ENCODE results near the gene PANK1.

The PANK1 gene

GRCh38 chr10:89644967-89645741 is at the start of gene PANK1:
TSS of gene PANK1 (minus strand) at chr10:89645242. CDS start at chr10:89644891, 351 bp downstream.
- peak; percentile 87 to 88 for DNase-seq

DNA sequence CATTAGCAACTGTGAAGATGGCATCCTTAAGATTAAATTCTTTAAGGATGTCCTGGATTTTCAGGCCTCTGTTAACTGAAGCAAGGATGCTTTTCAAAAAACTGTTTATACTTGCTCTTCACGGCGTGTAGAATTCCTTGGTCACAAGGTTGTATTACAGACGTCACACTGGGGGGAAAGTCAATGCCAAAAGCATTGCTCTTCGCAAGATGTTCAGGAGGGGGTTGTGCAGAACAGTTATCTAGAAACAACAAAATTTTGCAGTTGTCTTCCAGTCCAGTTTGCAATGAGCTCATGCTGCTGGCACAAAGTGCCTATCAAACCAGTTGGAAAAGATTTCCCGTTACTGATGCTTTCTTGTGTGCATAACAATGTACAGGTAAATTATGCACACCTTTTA is 48.1 kb upstream of the PANK1 start:
- DNase-seq: no peak

DNA sequence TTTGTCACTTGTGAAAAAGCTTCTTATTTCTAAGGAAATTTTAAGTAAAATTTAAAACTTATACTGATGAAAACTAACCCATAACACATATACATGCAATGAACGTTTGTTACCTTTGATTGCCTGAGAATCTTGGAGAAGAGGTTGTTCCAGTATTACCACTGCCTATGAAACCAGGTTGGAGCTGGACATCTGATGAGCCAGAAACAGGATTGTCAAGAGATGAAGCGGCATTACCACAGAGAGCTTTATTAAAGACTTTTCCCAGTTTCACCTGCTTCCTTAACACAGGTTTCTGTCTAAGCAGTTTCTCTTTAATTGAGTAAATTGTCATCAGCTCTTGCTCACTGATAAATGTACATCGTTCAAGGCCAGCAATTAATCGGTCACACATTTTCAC is 47.4 kb upstream of the PANK1 start:
- no peak for DNase-seq

- no peak for DNase-seq
Measured at GRCh38 chr10:89690027-89690426, 45.0 kb upstream of the PANK1 start.

DNA sequence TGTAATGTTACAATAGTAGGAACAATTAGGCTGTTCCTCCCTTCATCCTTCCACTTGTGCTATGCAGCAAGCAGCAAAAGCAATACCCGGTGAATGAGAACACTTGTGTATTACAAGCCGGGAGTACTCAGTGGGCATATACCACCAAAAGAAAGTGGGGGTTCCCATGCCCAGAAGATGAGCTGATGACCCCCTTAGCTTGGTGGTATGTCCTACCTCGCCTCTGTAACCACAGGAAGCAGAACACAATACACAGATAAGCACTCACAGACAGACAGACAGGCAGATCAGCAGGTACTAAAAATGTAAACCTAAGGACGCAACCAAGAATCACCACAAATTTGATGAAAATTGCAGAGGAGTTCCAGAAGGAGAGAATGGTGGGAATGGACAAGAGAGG is 40.9 kb upstream of the PANK1 start:
- no peak for DNase-seq

DNA sequence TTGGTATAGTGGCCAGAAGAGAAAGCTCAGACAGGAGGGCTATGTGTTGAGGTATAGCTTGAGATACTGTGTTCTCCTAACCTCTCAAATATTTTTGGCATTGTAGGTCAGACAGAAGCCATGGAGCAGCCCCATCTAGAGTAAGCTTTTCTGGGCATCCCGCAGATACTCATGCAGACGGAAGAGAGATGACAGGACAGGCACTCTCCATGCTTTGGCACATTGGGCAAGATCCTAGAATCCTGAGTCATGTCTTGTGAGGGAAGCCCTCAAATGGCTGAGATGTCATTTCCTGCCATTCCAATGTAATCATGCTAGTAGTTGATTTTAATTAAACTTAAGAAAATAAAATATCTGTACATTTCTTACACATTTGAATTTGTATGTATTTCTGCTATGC is 39.6 kb upstream of the PANK1 start:
- DNase-seq: no peak

DNA sequence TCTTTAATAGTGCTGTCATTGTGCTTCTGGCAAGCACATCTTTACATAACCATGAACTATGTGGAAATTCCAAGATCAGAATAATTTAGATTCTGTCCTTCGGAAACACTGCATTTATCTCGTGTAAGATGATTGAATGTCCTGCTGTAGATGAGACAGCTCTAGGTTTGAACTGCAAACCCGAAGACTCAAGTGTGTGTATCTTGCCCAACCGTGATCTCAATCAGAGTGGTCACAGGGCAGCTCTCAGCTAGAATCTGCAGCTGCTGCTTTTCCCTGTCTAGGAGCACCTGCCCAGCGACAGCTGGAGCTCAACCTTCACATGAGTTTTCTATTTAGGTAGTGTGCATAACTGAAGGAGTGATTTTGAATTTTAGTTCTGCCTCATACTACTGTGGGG is 38.8 kb upstream of the PANK1 start:
- no peak for DNase-seq

- no peak for DNase-seq
Measured at GRCh38 chr10:89679986-89680385, 34.9 kb upstream of the PANK1 start.

DNA sequence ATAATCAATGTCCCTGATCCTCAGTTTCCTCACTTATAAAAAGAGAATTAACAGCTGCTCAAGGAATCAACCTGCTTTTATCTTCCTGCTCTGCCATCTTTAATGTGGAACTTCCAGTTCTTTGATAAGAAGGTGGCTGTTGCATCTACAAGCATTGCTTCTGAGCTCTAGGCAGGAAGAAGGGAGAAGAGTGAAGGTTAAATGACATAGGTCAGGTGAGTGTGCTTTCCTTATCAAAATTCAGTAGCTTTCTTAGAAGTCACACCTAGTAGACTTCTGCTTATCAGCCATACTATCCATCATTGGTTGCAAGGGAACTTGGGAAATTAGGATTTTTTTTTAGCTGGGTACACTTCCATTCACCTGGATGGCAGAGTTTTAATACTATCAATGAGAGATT is 32.3 kb upstream of the PANK1 start:
- DNase-seq: no peak

- no peak for DNase-seq
Measured at GRCh38 chr10:89670926-89671325, 25.9 kb upstream of the PANK1 start.

DNA sequence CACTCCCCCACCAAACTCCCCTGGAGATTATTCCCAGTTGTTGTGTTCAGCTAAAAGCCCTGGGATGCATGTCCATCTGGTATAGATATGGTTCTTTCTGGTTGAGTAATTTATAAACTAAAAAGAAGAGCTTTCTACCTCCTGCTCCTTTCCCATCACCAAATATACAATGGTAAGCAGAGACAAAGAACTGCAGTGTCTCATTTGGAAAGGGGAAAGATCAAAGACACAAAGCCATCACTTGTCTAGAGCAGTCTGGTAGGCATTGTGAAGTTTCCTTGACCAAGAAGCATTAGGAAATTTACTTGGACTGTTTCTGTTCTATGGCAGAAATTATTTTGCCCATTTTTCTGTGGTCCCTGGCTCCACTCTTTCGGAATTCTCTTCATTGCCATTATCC is 24.9 kb upstream of the PANK1 start:
- no peak for DNase-seq

DNA sequence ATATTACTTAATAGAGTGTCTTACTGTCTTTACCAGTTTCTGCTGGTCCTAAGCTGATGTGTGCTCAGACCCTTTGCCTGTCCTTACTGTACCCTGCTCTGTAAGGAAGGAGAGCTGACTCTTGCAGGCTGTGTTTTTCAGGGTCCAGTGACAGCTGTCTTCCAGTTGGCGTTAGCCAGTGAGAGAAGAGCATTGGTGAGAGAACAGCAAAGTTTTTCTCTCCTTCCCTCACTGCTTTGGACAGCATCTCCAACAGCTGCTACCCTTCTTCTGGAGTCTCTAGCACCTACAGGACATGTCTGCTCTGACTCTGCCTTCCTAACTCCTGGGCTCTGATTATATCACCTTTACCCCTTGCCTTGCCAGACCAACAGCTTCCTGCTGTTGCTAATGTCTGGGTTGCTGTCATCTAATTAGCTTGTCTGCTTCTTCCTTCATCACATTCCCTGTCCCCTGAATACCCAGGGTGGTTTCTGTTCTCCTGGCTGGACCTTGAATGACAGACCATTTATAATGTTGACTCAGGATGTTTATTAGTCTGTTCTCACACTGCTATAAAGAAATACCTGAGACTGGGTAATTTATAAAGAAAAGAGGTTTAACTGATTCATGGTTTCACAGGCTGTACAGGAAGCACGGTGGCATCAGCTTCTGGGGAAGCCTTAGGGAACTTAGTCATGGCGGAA is 23.5 kb upstream of the PANK1 start:
- DNase-seq: no peak

DNA sequence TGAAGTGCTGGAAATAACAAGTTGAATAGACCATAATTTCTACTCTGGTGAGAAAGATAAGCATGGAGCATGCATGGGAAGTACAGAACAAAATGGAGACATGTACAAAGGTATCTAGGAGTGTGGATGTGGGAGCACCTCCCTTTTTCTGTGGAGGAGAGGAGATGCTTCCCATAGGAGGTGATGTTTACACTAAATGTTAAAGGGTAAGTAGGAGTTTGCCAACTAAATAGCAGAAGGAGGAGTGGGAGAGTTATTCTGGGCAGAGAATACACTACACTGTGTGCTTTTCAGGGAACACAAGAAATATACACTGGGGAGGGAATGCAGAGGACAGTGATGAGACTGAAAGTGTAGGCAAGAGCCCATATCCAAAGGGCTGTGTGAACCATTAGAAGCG is 21.1 kb upstream of the PANK1 start:
- DNase-seq: no peak

DNA sequence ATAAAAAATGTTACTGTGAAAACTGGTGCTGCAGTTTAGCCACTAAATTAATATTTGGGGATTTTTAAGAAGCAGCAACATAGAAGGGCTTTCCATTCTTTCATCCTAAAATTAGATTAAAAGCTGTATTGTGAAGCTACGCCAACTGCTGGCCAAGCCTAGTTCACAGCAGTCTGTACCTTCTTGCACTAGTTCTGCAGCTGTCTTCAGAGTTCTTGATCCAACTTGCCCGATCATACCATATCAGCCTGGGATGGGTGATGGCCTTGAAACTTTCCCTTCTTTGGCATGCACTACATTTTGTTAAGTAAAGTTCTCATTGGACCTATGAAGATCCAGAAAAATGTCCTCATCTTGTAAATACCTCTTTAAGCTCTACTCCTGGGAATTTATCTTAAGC is 20.3 kb upstream of the PANK1 start:
- no peak for DNase-seq

GRCh38 chr10:89664203-89664602 is 19.2 kb upstream of the PANK1 start:
- DNase-seq: no peak

DNA sequence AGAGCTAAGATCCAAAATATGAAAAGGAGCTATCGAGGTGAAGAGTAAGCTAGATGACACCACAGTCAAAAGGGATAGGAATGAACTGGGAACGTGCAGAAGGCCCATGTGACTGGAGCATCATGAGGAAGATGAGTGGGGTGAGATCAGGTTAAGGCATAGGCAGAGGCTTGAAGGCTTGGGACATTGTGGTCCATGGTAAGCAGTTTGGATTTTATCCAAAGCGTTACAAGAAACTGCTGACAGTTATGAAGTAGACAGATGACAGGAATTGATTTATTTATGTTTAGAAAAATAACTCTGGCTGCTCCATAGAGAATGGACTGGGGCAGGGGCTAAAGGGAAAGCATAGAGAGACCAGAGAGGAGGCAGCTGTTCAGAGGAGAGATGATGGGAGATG is 18.1 kb upstream of the PANK1 start:
- no peak for DNase-seq

DNA sequence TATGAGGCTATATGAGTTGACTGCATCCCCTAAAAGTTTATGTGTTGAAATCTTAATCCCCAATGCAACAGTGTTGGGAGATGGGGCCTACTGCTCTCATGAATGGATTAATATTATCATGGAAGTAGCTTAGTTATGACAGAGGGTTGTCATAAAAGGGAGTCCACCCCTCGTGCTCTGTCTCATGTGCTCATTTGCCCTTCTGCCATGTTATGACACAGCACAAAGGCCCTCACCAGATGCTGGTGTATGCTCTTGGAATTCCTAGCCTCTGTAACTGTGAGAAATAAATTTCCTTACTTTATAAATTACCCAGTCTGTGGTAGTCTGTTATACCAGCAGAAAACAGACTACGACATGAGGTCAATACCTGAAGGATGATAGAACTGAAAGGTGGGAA is 17.6 kb upstream of the PANK1 start:
- no peak for DNase-seq

DNA sequence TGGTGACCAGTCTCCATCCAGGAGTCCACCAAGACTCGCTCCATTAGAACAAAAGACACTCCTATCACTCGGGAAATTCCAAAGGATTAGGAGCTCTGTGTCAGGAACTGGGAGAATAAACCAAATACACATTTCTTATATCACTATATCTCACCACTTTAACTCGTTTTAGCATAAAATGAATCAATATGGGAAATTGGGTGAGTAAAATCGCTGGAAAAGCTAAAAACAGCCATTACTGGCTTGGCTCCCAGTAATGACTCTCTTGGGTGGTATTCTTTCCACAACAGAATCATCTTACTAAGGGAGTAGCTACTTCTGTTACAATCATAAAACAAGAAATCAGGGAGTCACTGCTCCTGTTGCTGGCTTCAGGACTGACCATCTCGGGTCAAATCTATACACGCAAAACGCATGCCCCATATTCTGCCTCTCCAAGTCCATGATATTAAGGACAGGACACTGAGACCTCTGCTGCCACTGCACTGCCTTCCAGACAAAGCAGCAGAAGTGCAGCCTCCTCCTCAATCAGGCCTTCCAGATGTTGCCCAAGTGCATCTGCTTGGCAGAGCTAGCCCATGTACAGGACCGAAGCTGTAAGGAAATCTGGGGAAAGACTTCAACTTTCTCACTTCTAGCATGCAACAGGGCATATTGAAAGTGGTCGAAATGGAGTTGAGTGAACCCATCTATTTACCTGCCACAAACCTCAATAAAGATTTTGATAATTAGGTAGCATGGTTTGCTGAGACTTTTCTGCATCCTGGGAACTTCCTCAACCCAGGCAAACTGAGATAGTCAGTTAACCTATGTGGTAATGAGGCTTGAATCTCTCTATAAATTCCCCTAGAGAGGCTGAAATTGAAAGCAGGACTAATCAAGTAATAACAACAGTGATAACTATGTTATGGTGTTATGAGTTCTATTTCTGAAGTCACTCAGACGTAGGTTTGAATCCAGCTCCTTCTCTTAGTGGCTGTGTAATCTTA is 14.4 kb upstream of the PANK1 start:
- DNase-seq: no peak

DNA sequence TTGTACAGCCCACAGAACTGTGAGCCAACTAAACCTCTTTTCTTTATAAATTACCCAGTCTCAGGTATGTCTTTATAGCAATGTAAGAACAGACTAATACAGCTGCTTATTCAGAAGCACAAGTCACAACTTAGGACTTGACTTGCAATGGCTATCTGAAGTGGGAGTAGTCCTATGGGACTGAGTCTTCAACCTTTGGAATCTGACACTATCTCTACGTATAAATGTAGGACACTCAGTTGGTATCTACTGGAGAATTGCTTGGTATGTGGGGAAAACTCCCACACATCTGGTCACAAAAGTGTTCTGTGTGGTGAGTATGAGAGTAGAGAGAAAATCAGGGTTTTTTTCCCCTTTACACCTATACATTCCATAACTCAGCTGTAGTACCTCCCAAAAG is 12.3 kb upstream of the PANK1 start:
- no peak for DNase-seq

- no peak for DNase-seq
Measured at GRCh38 chr10:89655722-89656121, 10.7 kb upstream of the PANK1 start.

DNA sequence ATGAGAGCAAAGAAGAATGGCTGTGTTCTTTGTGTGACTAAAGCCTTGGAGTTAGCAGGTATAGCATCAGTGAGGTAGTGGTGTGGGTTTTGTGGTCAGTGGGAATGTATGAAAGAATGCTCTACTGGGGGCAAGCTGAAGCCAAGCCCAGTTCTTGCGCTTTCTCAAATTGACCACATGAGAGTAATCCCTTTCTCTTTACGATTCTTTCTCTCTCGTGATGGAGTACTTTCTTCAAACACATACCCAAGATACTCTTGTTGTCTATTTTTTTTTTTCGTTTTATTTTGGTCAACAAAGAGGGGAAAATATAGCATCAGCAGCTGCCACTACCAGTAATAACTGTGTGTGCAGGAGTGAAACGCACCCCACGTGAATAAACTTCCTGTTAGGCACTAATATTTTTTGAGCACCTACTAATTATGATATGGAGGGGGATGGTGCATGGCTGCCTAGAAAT is 8.4 kb upstream of the PANK1 start:
- DNase-seq: no peak

DNA sequence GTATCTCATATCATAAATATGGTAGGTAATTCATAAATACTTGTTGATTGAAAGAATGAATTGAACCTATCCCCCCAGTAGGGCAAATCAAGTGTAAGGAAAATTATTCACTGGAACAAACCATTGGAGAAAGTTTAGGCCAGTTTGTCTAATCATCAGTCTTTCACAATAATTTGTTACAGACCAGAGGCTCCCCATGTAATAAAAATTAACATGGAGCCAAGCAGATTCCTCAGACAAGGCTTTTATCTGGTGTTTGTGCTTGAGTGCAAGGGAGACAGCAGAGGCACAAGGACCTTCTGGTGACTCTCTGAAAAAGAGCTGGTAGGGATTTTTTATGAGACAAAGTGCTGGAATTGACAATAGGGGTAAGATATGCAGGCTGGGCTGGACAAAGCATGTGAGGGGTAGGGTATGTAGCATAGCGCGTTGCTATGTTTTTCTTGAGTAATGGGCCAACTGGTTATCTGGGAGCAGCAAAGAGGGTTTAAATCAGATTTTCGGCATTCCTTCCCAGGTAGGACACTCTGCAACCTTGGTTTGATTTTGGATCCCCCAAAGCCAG is 7.8 kb upstream of the PANK1 start:
- DNase-seq: no peak

Measured in Kasumi-1 (cell line).